K562 (cell line): ENCODE data around the gene HDLBP. TPM values are rescaled to one million over a fixed set of nuclear protein-coding genes. Genes with fewer than 3 reads are reported as not detected.

Experiments used
- ATAC-seq: fragments of 200-7000 bp; cut with Tn5 transposase; 3 replicates; pipeline ENCODE4 v1.9.1; 2020; ENCODE audit warnings: moderate library complexity
- BruUV-seq: library from RNA; stranded (reverse); fragments of 400-500 nt; replicated peaks from 2 replicates; lab custom pipeline; 2021; lab: Mats Ljungman, UMichigan
- CTCF ChIA-PET: fragments of 300-600 bp; formaldehyde crosslinking; extraction: SDS; loops from one replicate; lab custom pipeline; 2021; ENCODE audit warnings: low intra/inter-chr PET ratio; lab: Yijun Ruan, JAX
- POLR2A ChIA-PET: fragments of 300-600, 350-650 bp; sonication (Branson Sonifier 250); formaldehyde crosslinking; extraction: SDS; loops from one replicate; lab custom pipeline; 2021; ENCODE audit warnings: antibody characterized with exemption, inconsistent platforms; lab: Yijun Ruan, JAX
- DNase-seq, 4 experiments: peaks; one replicate each; pipeline versions ENCODE4 v3.0.0 to v3.0.0-alpha.2; 2011 to 2018; ENCODE audit warnings: low spot score in 3 of 4, mixed read lengths in 3 of 4; ENCODE audit errors: extremely low read depth in 1 of 4
- FAIRE-seq: peaks from 2 replicates; lab custom pipeline; 2011; peaks lifted over from hg19 to GRCh38; lab: Jason Lieb, UNC
- H2AFZ ChIP-seq: 2 replicates; pipeline ENCODE4 v1.6.0; 2011; ENCODE audit warnings: low read depth, low read length, control low read depth, inconsistent platforms
- H3K27ac ChIP-seq: fragments of 200-600 bp; 3 replicates; pipeline ENCODE4 v1.8.0; 2011; ENCODE audit warnings: low read depth, mild to moderate bottlenecking, control low read depth, inconsistent platforms, low read length, moderate library complexity, mixed read lengths; ENCODE audit errors: extremely low read depth
- H3K27me3 ChIP-seq, 2 experiments: fragments of 300-600 bp in 1 of 2; 2 replicates in 1 of 2; 3 replicates in 1 of 2; pipeline versions ENCODE4 v1.6.0 to v1.8.0; 2011; ENCODE audit warnings: inconsistent platforms in 2 of 2, low read length in 2 of 2, mild to moderate bottlenecking in 1 of 2, mixed read lengths in 1 of 2, moderate library complexity in 1 of 2; ENCODE audit not compliant: control insufficient read depth in 2 of 2, insufficient read depth in 2 of 2
- H3K36me3 ChIP-seq: fragments of 300-600 bp; 3 replicates; pipeline ENCODE4 v1.8.0; 2011; ENCODE audit warnings: mild to moderate bottlenecking, low read length, inconsistent platforms; ENCODE audit not compliant: control insufficient read depth, insufficient read depth
- H3K4me1 ChIP-seq, 2 experiments: fragments of 200-600 bp in 1 of 2; replicated peaks in 1 of 2; 2 replicates in 1 of 2; 3 replicates in 1 of 2; pipeline versions ENCODE4 v1.5.1 to v1.8.0; 2011; ENCODE audit warnings: inconsistent platforms in 2 of 2, low read length in 2 of 2, mild to moderate bottlenecking in 1 of 2, mixed read lengths in 1 of 2, moderate library complexity in 1 of 2; ENCODE audit not compliant: control insufficient read depth in 2 of 2, insufficient read depth in 2 of 2
- H3K4me2 ChIP-seq: 2 replicates; pipeline ENCODE4 v1.6.1; 2011; ENCODE audit warnings: low read length, control low read depth, inconsistent platforms, mixed read lengths; ENCODE audit not compliant: insufficient read depth
- H3K4me3 ChIP-seq: fragments of 200-600 bp; sonication (generic), shearing (Covaris generic); 2 replicates; pipeline ENCODE4 v1.5.1; 2016; ENCODE audit warnings: control low read depth, inconsistent platforms
- H3K79me2 ChIP-seq: fragments of 200-600 bp; 3 replicates; pipeline ENCODE4 v1.8.0; 2011; ENCODE audit warnings: low read length, inconsistent platforms; ENCODE audit not compliant: control insufficient read depth, insufficient read depth
- H3K9ac ChIP-seq, 2 experiments: 2 replicates each; pipeline versions ENCODE4 v1.6.0 to v1.6.1; 2011; ENCODE audit warnings: low read depth in 2 of 2, low read length in 2 of 2, control low read depth in 1 of 2, inconsistent platforms in 1 of 2, mild to moderate bottlenecking in 1 of 2, mixed read lengths in 1 of 2; ENCODE audit not compliant: insufficient read depth in 1 of 2
- H3K9me1 ChIP-seq: one replicate; pipeline ENCODE4 v1.6.0; 2011; ENCODE audit warnings: inconsistent platforms, mild to moderate bottlenecking, low read length, moderate library complexity; ENCODE audit not compliant: control insufficient read depth, insufficient read depth
- H3K9me3 ChIP-seq: replicated peaks from 2 replicates; pipeline ENCODE4 v1.5.1; 2011; ENCODE audit warnings: low read depth, low read length, inconsistent platforms; ENCODE audit not compliant: control insufficient read depth, insufficient read depth
- H4K20me1 ChIP-seq: replicated peaks from 2 replicates; pipeline ENCODE4 v1.6.1; 2011; ENCODE audit warnings: low read length, inconsistent platforms, mixed read lengths; ENCODE audit not compliant: control insufficient read depth, insufficient read depth
- HEY1 ChIP-seq: fragments of 250-450 bp; sonication (Bioruptor Pico); IDR thresholded peaks from 2 replicates; pipeline ENCODE4 v1.5.0; 2020; ENCODE audit warnings: mild to moderate bottlenecking, moderate library complexity, borderline replicate concordance
- HNRNPK ChIP-seq: fragments of 200-400 bp; formaldehyde crosslinking; IDR thresholded peaks from one replicate; pipeline ENCODE4 v1.6.1; 2018; ENCODE audit warnings: mild to moderate bottlenecking, low read depth, low read length; ENCODE audit not compliant: poor library complexity, severe bottlenecking
- MTA1 ChIP-seq: fragments of 450-650 bp; IDR thresholded peaks from 2 replicates; pipeline ENCODE4 v1.6.1; 2017; ENCODE audit warnings: borderline replicate concordance
- NCOA6 ChIP-seq: fragments of 450-650 bp; IDR thresholded peaks from 2 replicates; pipeline ENCODE4 v1.6.1; 2017; ENCODE audit warnings: mild to moderate bottlenecking
- TAL1 ChIP-seq: fragments of 450-650 bp; IDR thresholded peaks from 2 replicates; pipeline ENCODE4 v1.6.1; 2016; ENCODE audit warnings: mild to moderate bottlenecking
- TCF3 ChIP-seq: sonication (generic); formaldehyde crosslinking; IDR thresholded peaks from 2 replicates; pipeline ENCODE4 v1.4.0; 2020; ENCODE audit warnings: mild to moderate bottlenecking, missing genetic modification reagents
- ZNF384 ChIP-seq: IDR thresholded peaks from 2 replicates; pipeline ENCODE4 v1.6.1; 2012; ENCODE audit warnings: low read depth, low read length, improper control_type of control experiment
- ZNF57 ChIP-seq: fragments of 450-650 bp; formaldehyde crosslinking; IDR thresholded peaks from 2 replicates; pipeline ENCODE4 v1.4.0; 2020; ENCODE audit warnings: mild to moderate bottlenecking, moderate library complexity
- WGBS: fragments of 100-300 bp; shearing (Covaris generic); methylation state at CpG from one replicate; pipeline ENCODE4 v1.1.6; 2016; ENCODE audit warnings: low coverage, mixed read lengths; ENCODE audit not compliant: insufficient coverage; ENCODE audit errors: missing lambda C conversion rate; 5-methylcytosine and 5-hydroxymethylcytosine counted together
- in situ Hi-C: fragments of 300-500 bp; cut with MboI; formaldehyde crosslinking; loops from 4 replicates; pipeline ENCODE4 v1.15.0; 2018; ENCODE audit warnings: inconsistent platforms, mixed read lengths
- intact Hi-C: fragments of 100-400 bp; cut with micrococcal nuclease; formaldehyde crosslinking; loops from 2 replicates; pipeline ENCODE4 v1.14.2; 2022
- polyA plus RNA-seq, 8 experiments: library from polyadenylated mRNA; depleted of rRNA in 4 of 8; stranded (reverse) in 5 of 8; unstranded in 3 of 8; fragments of >200 nt; fragmentation: Nextera tagmentation in 2 of 8; fragmentation: Illumina TruSeq in 1 of 8; extraction: Ambion mirVana in 2 of 8; extraction: Trizol in 1 of 8; gene quantifications; 2 replicates each; pipeline versions ENCODE4 v1.2.1 to v1.2.3, GENCODE V29; 2011 to 2014; ENCODE audit warnings: inconsistent platforms in 1 of 8, missing spikeins in 1 of 8
- total RNA-seq, 7 experiments: library from RNA; depleted of rRNA in 6 of 7; stranded (reverse); fragments of >200 nt in 6 of 7; fragmentation: Illumina TruSeq in 2 of 7; extraction: Trizol in 2 of 7; gene quantifications; 2 replicates each; pipeline versions ENCODE4 v1.2.1 to v1.2.3, GENCODE V29; 2011 to 2021; ENCODE audit warnings: low replicate concordance in 1 of 7
- TF ChIP-seq, protein P1 (sequence below), 2 experiments: fragments of 450-650 bp in 1 of 2; sonication (generic) in 1 of 2; formaldehyde crosslinking in 1 of 2; IDR thresholded peaks; 2 replicates each; pipeline versions ENCODE4 v1.7.1 to v1.9.0; 2016 to 2022; ENCODE audit warnings: inconsistent platforms in 1 of 2, mild to moderate bottlenecking in 1 of 2, missing genetic modification reagents in 1 of 2
- TF ChIP-seq, protein P2 (sequence below): sonication (generic); formaldehyde crosslinking; IDR thresholded peaks from 2 replicates; pipeline ENCODE4 v1.8.1; 2023; ENCODE audit warnings: mild to moderate bottlenecking, missing genetic modification reagents

HDLBP gene
- total and polyA plus RNA-seq, 9 of the 15 experiments (the other 6 are each of a cell fraction or from before 2014, with no cell fraction given) = 24.4 to 378 (median 146) TPM

DNA sequence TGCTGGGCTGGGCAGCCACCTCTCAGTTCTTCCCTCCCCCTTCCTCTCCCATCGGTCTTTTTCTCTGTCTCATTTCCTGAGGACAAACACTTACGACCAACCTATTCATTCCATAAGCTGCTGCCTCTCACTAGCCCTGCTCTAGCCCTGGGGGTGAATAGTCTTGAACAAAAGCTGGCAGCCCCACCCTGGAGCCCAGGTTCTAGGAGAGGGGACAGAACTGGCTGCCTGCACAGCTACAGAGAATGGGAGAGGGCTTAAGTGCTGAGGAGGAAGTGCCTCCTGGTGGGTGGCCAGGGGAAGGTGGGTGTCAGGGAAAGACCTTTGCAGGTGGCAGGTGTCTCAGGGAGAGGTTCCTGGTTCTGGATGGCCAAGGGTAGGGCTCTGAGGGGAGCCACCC lies 104.2 kb downstream of the HDLBP start:
- no peak overlapping the region for H2AFZ ChIP-seq
- H3K9ac ChIP-seq = no peak overlapping the region
- FAIRE-seq (no peak), DNase-seq (no peak), ATAC-seq (no peak)
- WGBS = 0% methylated on average over 2 of the region's 2 CpGs
- H3K9me1 ChIP-seq = no peaks in the 10 kb centered on the region
- H3K4me2 ChIP-seq = no peak overlapping the region
- H4K20me1 ChIP-seq = peaks cover 5% of the 10 kb centered on the region; the same call in 1 of the 2 replicates
- CTCF ChIA-PET = no interaction called here
- no TSS peak for BruUV-seq
- POLR2A ChIA-PET = no interaction called here
- H3K4me3 ChIP-seq = no peak overlapping the region
- H3K36me3 ChIP-seq = no peaks in the 10 kb centered on the region
- no peaks in the 10 kb centered on the region for H3K9me3 ChIP-seq
- H3K4me1 ChIP-seq = peaks cover 0 to 27% of the 10 kb centered on the region in 2 experiments; a peak in 2 of 5 replicates
- no peak overlapping the region for H3K27ac ChIP-seq
- H3K27me3 ChIP-seq = peaks cover 7 to 62% of the 10 kb centered on the region in 2 experiments; a peak in 4 of 5 replicates
- intact Hi-C loops = no loop called here
- in situ Hi-C loops = no loop called here
- no peaks in the 10 kb centered on the region for H3K79me2 ChIP-seq
- no peak for TF ChIP-seq ZNF57 (CRISPR knock-in tag)
- no peak for TF ChIP-seq ZNF384
- TF ChIP-seq TAL1 = no peak
- TF ChIP-seq HEY1 = no peak
- no peak for TF ChIP-seq TCF3 (CRISPR knock-in tag)
- TF ChIP-seq, protein P1, sequence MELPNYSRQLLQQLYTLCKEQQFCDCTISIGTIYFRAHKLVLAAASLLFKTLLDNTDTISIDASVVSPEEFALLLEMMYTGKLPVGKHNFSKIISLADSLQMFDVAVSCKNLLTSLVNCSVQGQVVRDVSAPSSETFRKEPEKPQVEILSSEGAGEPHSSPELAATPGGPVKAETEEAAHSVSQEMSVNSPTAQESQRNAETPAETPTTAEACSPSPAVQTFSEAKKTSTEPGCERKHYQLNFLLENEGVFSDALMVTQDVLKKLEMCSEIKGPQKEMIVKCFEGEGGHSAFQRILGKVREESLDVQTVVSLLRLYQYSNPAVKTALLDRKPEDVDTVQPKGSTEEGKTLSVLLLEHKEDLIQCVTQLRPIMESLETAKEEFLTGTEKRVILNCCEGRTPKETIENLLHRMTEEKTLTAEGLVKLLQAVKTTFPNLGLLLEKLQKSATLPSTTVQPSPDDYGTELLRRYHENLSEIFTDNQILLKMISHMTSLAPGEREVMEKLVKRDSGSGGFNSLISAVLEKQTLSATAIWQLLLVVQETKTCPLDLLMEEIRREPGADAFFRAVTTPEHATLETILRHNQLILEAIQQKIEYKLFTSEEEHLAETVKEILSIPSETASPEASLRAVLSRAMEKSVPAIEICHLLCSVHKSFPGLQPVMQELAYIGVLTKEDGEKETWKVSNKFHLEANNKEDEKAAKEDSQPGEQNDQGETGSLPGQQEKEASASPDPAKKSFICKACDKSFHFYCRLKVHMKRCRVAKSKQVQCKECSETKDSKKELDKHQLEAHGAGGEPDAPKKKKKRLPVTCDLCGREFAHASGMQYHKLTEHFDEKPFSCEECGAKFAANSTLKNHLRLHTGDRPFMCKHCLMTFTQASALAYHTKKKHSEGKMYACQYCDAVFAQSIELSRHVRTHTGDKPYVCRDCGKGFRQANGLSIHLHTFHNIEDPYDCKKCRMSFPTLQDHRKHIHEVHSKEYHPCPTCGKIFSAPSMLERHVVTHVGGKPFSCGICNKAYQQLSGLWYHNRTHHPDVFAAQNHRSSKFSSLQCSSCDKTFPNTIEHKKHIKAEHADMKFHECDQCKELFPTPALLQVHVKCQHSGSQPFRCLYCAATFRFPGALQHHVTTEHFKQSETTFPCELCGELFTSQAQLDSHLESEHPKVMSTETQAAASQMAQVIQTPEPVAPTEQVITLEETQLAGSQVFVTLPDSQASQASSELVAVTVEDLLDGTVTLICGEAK (IDR thresholded peaks at IDR 0.05) = no peak
- TF ChIP-seq, protein P1 (CRISPR knock-in tag; IDR thresholded peaks at IDR 0.05) = no peak
- no peak for TF ChIP-seq MTA1
- TF ChIP-seq, protein P2, sequence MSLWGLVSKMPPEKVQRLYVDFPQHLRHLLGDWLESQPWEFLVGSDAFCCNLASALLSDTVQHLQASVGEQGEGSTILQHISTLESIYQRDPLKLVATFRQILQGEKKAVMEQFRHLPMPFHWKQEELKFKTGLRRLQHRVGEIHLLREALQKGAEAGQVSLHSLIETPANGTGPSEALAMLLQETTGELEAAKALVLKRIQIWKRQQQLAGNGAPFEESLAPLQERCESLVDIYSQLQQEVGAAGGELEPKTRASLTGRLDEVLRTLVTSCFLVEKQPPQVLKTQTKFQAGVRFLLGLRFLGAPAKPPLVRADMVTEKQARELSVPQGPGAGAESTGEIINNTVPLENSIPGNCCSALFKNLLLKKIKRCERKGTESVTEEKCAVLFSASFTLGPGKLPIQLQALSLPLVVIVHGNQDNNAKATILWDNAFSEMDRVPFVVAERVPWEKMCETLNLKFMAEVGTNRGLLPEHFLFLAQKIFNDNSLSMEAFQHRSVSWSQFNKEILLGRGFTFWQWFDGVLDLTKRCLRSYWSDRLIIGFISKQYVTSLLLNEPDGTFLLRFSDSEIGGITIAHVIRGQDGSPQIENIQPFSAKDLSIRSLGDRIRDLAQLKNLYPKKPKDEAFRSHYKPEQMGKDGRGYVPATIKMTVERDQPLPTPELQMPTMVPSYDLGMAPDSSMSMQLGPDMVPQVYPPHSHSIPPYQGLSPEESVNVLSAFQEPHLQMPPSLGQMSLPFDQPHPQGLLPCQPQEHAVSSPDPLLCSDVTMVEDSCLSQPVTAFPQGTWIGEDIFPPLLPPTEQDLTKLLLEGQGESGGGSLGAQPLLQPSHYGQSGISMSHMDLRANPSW (CRISPR knock-in tag) = no peak
- no peak for TF ChIP-seq NCOA6
- no peak for TF ChIP-seq HNRNPK
